ENCODE measurements around the gene UBTF.

The UBTF gene

DNA sequence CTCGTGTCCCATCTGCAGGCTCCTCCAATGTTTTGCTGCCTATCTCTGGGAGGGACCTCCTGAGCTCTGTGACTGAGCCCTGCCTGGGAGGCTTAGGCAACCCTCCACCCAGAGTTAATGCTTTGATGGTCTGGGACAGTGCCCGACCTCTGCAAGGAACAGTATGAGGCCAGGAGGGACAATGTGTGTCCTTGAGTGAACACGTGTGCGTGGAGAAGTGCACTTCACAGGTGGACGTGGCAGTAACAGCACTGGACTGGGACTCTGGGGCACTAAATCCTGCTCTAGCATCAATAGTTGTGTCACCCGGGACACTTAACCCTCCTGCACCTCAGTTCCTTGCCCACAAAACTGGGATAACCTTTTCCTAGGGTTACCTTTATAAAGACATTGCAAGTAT lies 4.6 kb downstream of the UBTF start:
- peaks cover 19% of the 10 kb centered on the region for H3K79me2 ChIP-seq (ENCODE audit: insufficient read depth, low read length)
- H3K9ac ChIP-seq (ENCODE audit: low read length): no peak overlapping the region
- no peaks in the 10 kb centered on the region for H4K20me1 ChIP-seq (ENCODE audit: insufficient read depth, low read length)
- no peaks in the 10 kb centered on the region for H3K9me3 ChIP-seq (ENCODE audit: low read length)
- no peak overlapping the region for H3K4me2 ChIP-seq (ENCODE audit: low read length)
- peak overlapping the region; percentile 93 for H3K27ac ChIP-seq (ENCODE audit: low read depth, low read length, poor library complexity, severe bottlenecking)
- H2AFZ ChIP-seq (ENCODE audit: low read length): no peak overlapping the region
- peaks cover 59% of the 10 kb centered on the region for H3K4me1 ChIP-seq (ENCODE audit: insufficient read depth, low read length, severe bottlenecking)
- H3F3A ChIP-seq (ENCODE audit: insufficient read depth, low read length): no peaks in the 10 kb centered on the region
- no peaks in the 10 kb centered on the region for H3K27me3 ChIP-seq (ENCODE audit: insufficient read depth, low read length)
- H3K4me3 ChIP-seq (ENCODE audit: low read depth, low read length, poor library complexity, severe bottlenecking): no peak overlapping the region
- H3K36me3 ChIP-seq (ENCODE audit: insufficient read depth, low read length): peaks cover 64% of the 10 kb centered on the region
- H3K9me2 ChIP-seq (ENCODE audit: low read depth, low read length): no peaks in the 10 kb centered on the region
- TF ChIP-seq EZH2 (IDR thresholded peaks at IDR 0.05; ENCODE audit: borderline replicate concordance, low read length): no peak
- no peak for TF ChIP-seq CTCF (IDR thresholded peaks at IDR 0.05; ENCODE audit: low read length)

GRCh38 chr17:44214230-44214494 lies 5.3 kb downstream of the UBTF start:
- Histone ChIP-seq H3K27ac (ENCODE audit: low read depth, low read length, poor library complexity, severe bottlenecking) (no peak overlapping the region), H2AFZ (ENCODE audit: low read length) (no peak overlapping the region), H3K9ac (ENCODE audit: low read length) (no peak overlapping the region), H3K4me2 (ENCODE audit: low read length) (no peak overlapping the region), H3K27me3 (ENCODE audit: insufficient read depth, low read length) (no peaks in the 10 kb centered on the region), H3K4me3 (ENCODE audit: low read depth, low read length, poor library complexity, severe bottlenecking) (no peak overlapping the region), H4K20me1 (ENCODE audit: insufficient read depth, low read length) (no peaks in the 10 kb centered on the region), H3K9me2 (ENCODE audit: low read depth, low read length) (no peaks in the 10 kb centered on the region), H3K79me2 (ENCODE audit: insufficient read depth, low read length) (peaks cover 19% of the 10 kb centered on the region), H3K4me1 (ENCODE audit: insufficient read depth, low read length, severe bottlenecking) (peaks cover 62% of the 10 kb centered on the region), H3K36me3 (ENCODE audit: insufficient read depth, low read length) (peaks cover 72% of the 10 kb centered on the region), H3F3A (ENCODE audit: insufficient read depth, low read length) (no peaks in the 10 kb centered on the region), H3K9me3 (ENCODE audit: low read length) (no peaks in the 10 kb centered on the region)
- TF ChIP-seq EZH2 (IDR thresholded peaks at IDR 0.05; ENCODE audit: borderline replicate concordance, low read length) (no peak), CTCF (IDR thresholded peaks at IDR 0.05; ENCODE audit: low read length) (no peak)

DNA sequence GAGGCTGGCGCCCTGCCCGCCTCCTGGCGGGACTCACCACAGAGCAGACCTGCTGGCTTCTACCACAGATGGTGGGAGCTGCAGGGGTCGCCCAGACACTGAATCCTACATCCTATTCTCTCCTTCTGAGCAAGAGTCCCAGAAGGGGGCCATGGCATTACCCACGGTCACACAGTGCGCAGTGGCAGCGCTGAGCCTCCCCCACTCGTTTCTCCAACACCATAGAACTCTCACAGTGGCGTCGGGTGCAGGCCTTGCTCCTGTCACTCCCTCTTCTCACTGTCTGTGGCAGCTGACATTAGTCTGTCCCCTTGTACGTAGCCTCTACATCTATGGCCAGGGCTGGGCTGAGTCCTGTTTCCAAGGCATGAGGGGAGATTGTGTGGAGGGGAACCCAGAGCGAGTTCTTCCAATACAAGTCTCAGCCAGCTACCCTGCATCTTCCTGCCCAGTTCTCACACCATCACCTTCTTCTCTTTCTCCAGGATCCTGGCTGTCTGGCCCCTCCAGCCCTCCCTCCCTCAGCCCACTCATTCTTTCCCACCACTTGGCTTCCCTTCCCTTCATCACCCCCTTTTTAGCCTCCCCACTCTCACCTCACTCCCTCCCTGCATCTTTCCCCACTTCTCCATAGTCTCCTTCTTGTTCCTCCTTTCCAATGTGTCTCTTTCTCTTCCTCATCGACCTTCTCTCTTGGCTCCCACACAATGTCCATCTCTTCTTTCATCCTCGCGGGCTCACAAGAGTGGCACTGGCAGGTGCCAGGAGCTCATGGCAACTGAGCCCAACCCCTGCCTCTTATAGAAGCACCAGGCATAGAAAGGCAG lies 5.9 kb downstream of the UBTF start:
- H3K27me3 ChIP-seq (ENCODE audit: insufficient read depth, low read length): no peaks in the 10 kb centered on the region
- H3K27ac ChIP-seq (ENCODE audit: low read depth, low read length, poor library complexity, severe bottlenecking): peak overlapping the region; percentile 21
- peaks cover 77% of the 10 kb centered on the region for H3K36me3 ChIP-seq (ENCODE audit: insufficient read depth, low read length)
- no peaks in the 10 kb centered on the region for H4K20me1 ChIP-seq (ENCODE audit: insufficient read depth, low read length)
- H3F3A ChIP-seq (ENCODE audit: insufficient read depth, low read length): no peaks in the 10 kb centered on the region
- no peaks in the 10 kb centered on the region for H3K9me2 ChIP-seq (ENCODE audit: low read depth, low read length)
- no peak for TF ChIP-seq EZH2 (IDR thresholded peaks at IDR 0.05; ENCODE audit: borderline replicate concordance, low read length)
- no peak for TF ChIP-seq CTCF (IDR thresholded peaks at IDR 0.05; ENCODE audit: low read length)
- H3K9me3 ChIP-seq (ENCODE audit: low read length): no peaks in the 10 kb centered on the region
- no peak overlapping the region for H3K4me3 ChIP-seq (ENCODE audit: low read depth, low read length, poor library complexity, severe bottlenecking)
- H3K79me2 ChIP-seq (ENCODE audit: insufficient read depth, low read length): peaks cover 19% of the 10 kb centered on the region
- no peak overlapping the region for H2AFZ ChIP-seq (ENCODE audit: low read length)
- no peak overlapping the region for H3K9ac ChIP-seq (ENCODE audit: low read length)
- no peak overlapping the region for H3K4me2 ChIP-seq (ENCODE audit: low read length)
- peaks cover 62% of the 10 kb centered on the region for H3K4me1 ChIP-seq (ENCODE audit: insufficient read depth, low read length, severe bottlenecking)
